MCF 10A (cell line): ENCODE data around the gene NAALADL2. TPM values are rescaled to one million over a fixed set of nuclear protein-coding genes. Genes with fewer than 3 reads are reported as not detected.

Experiments used
- BruUV-seq: library from RNA; stranded (reverse); fragments of 400-500 nt; replicated peaks from 2 replicates; lab custom pipeline; 2021; lab: Mats Ljungman, UMichigan
- CTCF ChIA-PET: fragments of 300-600 bp; sonication (Branson Sonifier 250); formaldehyde crosslinking; extraction: SDS; loops from one replicate; lab custom pipeline; 2021; ENCODE audit warnings: antibody characterized with exemption, inconsistent platforms; lab: Yijun Ruan, JAX
- POLR2A ChIA-PET: fragments of 300-600, 350-650 bp; sonication (Branson Sonifier 250); formaldehyde crosslinking; extraction: SDS; loops from one replicate; lab custom pipeline; 2020; ENCODE audit warnings: antibody characterized with exemption, inconsistent platforms; lab: Yijun Ruan, JAX
- DNase-seq: peaks from one replicate; pipeline ENCODE4 v3.0.0-alpha.2; 2018; ENCODE audit not compliant: unreplicated experiment
- H3K27ac Mint-ChIP-seq: one replicate; pipeline ENCODE4 v1.8.0; 2022; ENCODE audit warnings: mild to moderate bottlenecking, low read depth, mixed read lengths; ENCODE audit not compliant: unreplicated experiment
- H3K27me3 Mint-ChIP-seq: one replicate; pipeline ENCODE4 v1.8.0; 2022; ENCODE audit warnings: mixed read lengths; ENCODE audit not compliant: insufficient read depth, unreplicated experiment
- H3K36me3 Mint-ChIP-seq: one replicate; pipeline ENCODE4 v1.8.0; 2022; ENCODE audit warnings: mild to moderate bottlenecking, moderate library complexity, mixed read lengths; ENCODE audit not compliant: insufficient read depth, unreplicated experiment
- H3K4me1 Mint-ChIP-seq: one replicate; pipeline ENCODE4 v1.8.0; 2022; ENCODE audit warnings: mixed read lengths; ENCODE audit not compliant: insufficient read depth, unreplicated experiment
- H3K4me3 Mint-ChIP-seq: one replicate; pipeline ENCODE4 v1.8.0; 2022; ENCODE audit warnings: mild to moderate bottlenecking, moderate library complexity, mixed read lengths; ENCODE audit not compliant: unreplicated experiment
- H3K9me3 Mint-ChIP-seq: one replicate; pipeline ENCODE4 v1.8.0; 2022; ENCODE audit warnings: mixed read lengths; ENCODE audit not compliant: unreplicated experiment
- CTCF ChIP-seq: fragments of 200-600 bp; IDR thresholded peaks from one replicate; pipeline ENCODE4 v1.8.0; 2022; ENCODE audit warnings: antibody characterized with exemption, mild to moderate bottlenecking; ENCODE audit not compliant: unreplicated experiment
- intact Hi-C: fragments of 100-400 bp; cut with micrococcal nuclease; formaldehyde crosslinking; loops from 2 replicates; pipeline ENCODE4 v1.14.1; 2022
- total RNA-seq: library from RNA; stranded (reverse); gene quantifications from 2 replicates; pipeline ENCODE4 v1.2.3, GENCODE V29; 2022

The NAALADL2 gene
- total RNA-seq, 1 experiment from 2014 or later: 4.2 TPM

GRCh38 chr3:175464362-175464761, 605.2 kb downstream of the NAALADL2 start:
- no peaks in the 10 kb centered on the region for H3K4me1 Mint-ChIP-seq
- no peaks in the 10 kb centered on the region for H3K36me3 Mint-ChIP-seq
- peaks cover 8% of the 10 kb centered on the region for H3K9me3 Mint-ChIP-seq
- BruUV-seq: no TSS peak
- no peak for TF ChIP-seq CTCF
- H3K27me3 Mint-ChIP-seq: no peaks in the 10 kb centered on the region
- CTCF ChIA-PET: interaction anchor here (0.6 kb wide), 1 partner anchor 262 kb away, joined by 3 read pairs; no protein-coding TSS in a partner anchor
- POLR2A ChIA-PET: no interaction called here
- no peak overlapping the region for H3K4me3 Mint-ChIP-seq
- intact Hi-C loops: no loop called here
- DNase-seq: no peak
- no peak overlapping the region for H3K27ac Mint-ChIP-seq

GRCh38 chr3:175469124-175469523, 610.0 kb downstream of the NAALADL2 start:
- ChIA-PET CTCF (no interaction called here), POLR2A (no interaction called here)
- TF ChIP-seq CTCF: no peak
- Mint-ChIP-seq H3K9me3 (no peaks in the 10 kb centered on the region), H3K27me3 (no peaks in the 10 kb centered on the region), H3K27ac (no peak overlapping the region), H3K36me3 (no peaks in the 10 kb centered on the region), H3K4me1 (no peaks in the 10 kb centered on the region), H3K4me3 (no peak overlapping the region)
- BruUV-seq: no TSS peak
- intact Hi-C loops: no loop called here
- DNase-seq: no peak

GRCh38 chr3:175475765-175476164, 616.6 kb downstream of the NAALADL2 start:
- Mint-ChIP-seq H3K27ac (no peak overlapping the region), H3K36me3 (no peaks in the 10 kb centered on the region), H3K9me3 (no peaks in the 10 kb centered on the region), H3K27me3 (no peaks in the 10 kb centered on the region), H3K4me3 (no peak overlapping the region), H3K4me1 (no peaks in the 10 kb centered on the region)
- DNase-seq: no peak
- POLR2A ChIA-PET: no interaction called here
- intact Hi-C loops: no loop called here
- CTCF ChIA-PET: interaction anchor here (0.5 to 0.6 kb wide), 2 partner anchors 1401 to 1487 kb away, joined by 3 to 4 read pairs; no protein-coding TSS in a partner anchor
- no TSS peak for BruUV-seq
- TF ChIP-seq CTCF: no peak

- BruUV-seq: no TSS peak
Observed at GRCh38 chr3:175476489-175476888, 617.4 kb downstream of the NAALADL2 start.

More at GRCh38 chr3:175476489-175476888, 617.4 kb downstream of the NAALADL2 start:
- Mint-ChIP-seq H3K27ac (no peak overlapping the region), H3K36me3 (no peaks in the 10 kb centered on the region), H3K27me3 (no peaks in the 10 kb centered on the region), H3K4me1 (no peaks in the 10 kb centered on the region), H3K4me3 (no peak overlapping the region), H3K9me3 (no peaks in the 10 kb centered on the region)
- TF ChIP-seq CTCF: no peak
- intact Hi-C loops: no loop called here
- POLR2A ChIA-PET: no interaction called here
- CTCF ChIA-PET: no interaction called here
- no peak for DNase-seq
